Measurements from ENCODE around the gene OR52W1. TPM values are rescaled to one million over a fixed set of nuclear protein-coding genes. Genes with fewer than 3 reads are reported as not detected.

Gene OR52W1
- total RNA-seq = not detected in 3 replicates
- long read RNA-seq = 0 reads

GRCh38 chr11:6199174-6199810 is at the start of gene OR52W1:
Gene OR52W1, plus strand, starts transcription at chr11:6199224. Its CDS starts 0 bp downstream, at chr11:6199224.
- no peak for TF ChIP-seq CTCF (IDR thresholded peaks at IDR 0.05)
- Mint-ChIP-seq H3K4me1 (ENCODE audit: low read depth) (no peaks in the 10 kb centered on the region), H3K36me3 (ENCODE audit: low read depth) (peaks cover 8% of the 10 kb centered on the region), H3K9me3 (ENCODE audit: low read depth) (no peaks in the 10 kb centered on the region), H3K4me3 (ENCODE audit: unreplicated experiment) (no peak within 1 kb of the TSS), H3K27me3 (ENCODE audit: low read depth) (peaks cover 2% of the 10 kb centered on the region), H3K27ac (ENCODE audit: unreplicated experiment) (peak within 1 kb of the TSS; percentile 23)
- no peak for DNase-seq (ENCODE audit: low spot score)

- H3K9me3 Mint-ChIP-seq (ENCODE audit: low read depth) = peaks cover 5% of the 10 kb centered on the region
- H3K4me1 Mint-ChIP-seq (ENCODE audit: low read depth) = no peaks in the 10 kb centered on the region
- H3K27ac Mint-ChIP-seq (ENCODE audit: unreplicated experiment) = no peak overlapping the region
- peaks cover 2% of the 10 kb centered on the region for H3K27me3 Mint-ChIP-seq (ENCODE audit: low read depth)
- H3K36me3 Mint-ChIP-seq (ENCODE audit: low read depth) = no peaks in the 10 kb centered on the region
- TF ChIP-seq CTCF (IDR thresholded peaks at IDR 0.05) = no peak
- no peak for DNase-seq (ENCODE audit: low spot score)
- no peak overlapping the region for H3K4me3 Mint-ChIP-seq (ENCODE audit: unreplicated experiment)
These were observed 47.9 kb upstream of the OR52W1 start for GRCh38 chr11:6151117-6151516.

GRCh38 chr11:6152126-6152525 is 46.9 kb upstream of the OR52W1 start:
- peaks cover 5% of the 10 kb centered on the region for H3K9me3 Mint-ChIP-seq (ENCODE audit: low read depth)
- peaks cover 2% of the 10 kb centered on the region for H3K27me3 Mint-ChIP-seq (ENCODE audit: low read depth)
- no peak for TF ChIP-seq CTCF (IDR thresholded peaks at IDR 0.05)
- no peak overlapping the region for H3K27ac Mint-ChIP-seq (ENCODE audit: unreplicated experiment)
- H3K4me3 Mint-ChIP-seq (ENCODE audit: unreplicated experiment) = no peak overlapping the region
- no peaks in the 10 kb centered on the region for H3K4me1 Mint-ChIP-seq (ENCODE audit: low read depth)
- DNase-seq (ENCODE audit: low spot score) = no peak
- no peaks in the 10 kb centered on the region for H3K36me3 Mint-ChIP-seq (ENCODE audit: low read depth)

GRCh38 chr11:6156628-6157359 is 42.2 kb upstream of the OR52W1 start:
- Mint-ChIP-seq H3K36me3 (ENCODE audit: low read depth) (no peaks in the 10 kb centered on the region), H3K9me3 (ENCODE audit: low read depth) (no peaks in the 10 kb centered on the region), H3K27ac (ENCODE audit: unreplicated experiment) (no peak overlapping the region), H3K4me1 (ENCODE audit: low read depth) (no peaks in the 10 kb centered on the region), H3K4me3 (ENCODE audit: unreplicated experiment) (no peak overlapping the region), H3K27me3 (ENCODE audit: low read depth) (peaks cover 4% of the 10 kb centered on the region)
- DNase-seq (ENCODE audit: low spot score) = no peak
- TF ChIP-seq CTCF (IDR thresholded peaks at IDR 0.05) = no peak

GRCh38 chr11:6170226-6170625 is 28.8 kb upstream of the OR52W1 start, which contains the start of gene OR52B2:
Gene OR52B2, minus strand, starts transcription at chr11:6170326. Its CDS starts 0 bp downstream, at chr11:6170326.
- no peak for TF ChIP-seq CTCF (IDR thresholded peaks at IDR 0.05)
- H3K27me3 Mint-ChIP-seq (ENCODE audit: low read depth) = peaks cover 13% of the 10 kb centered on the region
- no peak within 1 kb of the TSS for H3K27ac Mint-ChIP-seq (ENCODE audit: unreplicated experiment)

More at GRCh38 chr11:6170226-6170625, 28.8 kb upstream of the OR52W1 start, which contains the start of gene OR52B2:
- peaks cover 11% of the 10 kb centered on the region for H3K9me3 Mint-ChIP-seq (ENCODE audit: low read depth)
- no peak for DNase-seq (ENCODE audit: low spot score)
- no peaks in the 10 kb centered on the region for H3K4me1 Mint-ChIP-seq (ENCODE audit: low read depth)
- H3K36me3 Mint-ChIP-seq (ENCODE audit: low read depth) = no peaks in the 10 kb centered on the region
- H3K4me3 Mint-ChIP-seq (ENCODE audit: unreplicated experiment) = no peak within 1 kb of the TSS

Measured in chondrocyte (in vitro differentiated cells).